Measurements from ENCODE around the gene RAMP1.
"Not testable (repeated sequence)": the region's sequence is repeated elsewhere in the genome, so short reads cannot be mapped to it uniquely, and the experiment has no call there.

Gene RAMP1

GRCh38 chr2:237841051-237841450 is 18.4 kb upstream of the RAMP1 start:
- no peak for TF ChIP-seq CTCF (conservative IDR thresholded peaks at IDR 0.05; ENCODE audit: low read depth)
- no peak overlapping the region for H3K27ac ChIP-seq
- CTCF ChIA-PET: interaction anchor here (0.6 kb wide), 1 partner anchor 447 kb away, joined by 5 read pairs; the partner anchor contains the start of gene PER2
- POLR2A ChIA-PET (ENCODE audit: low non-redundant PET): no interaction called here
- no peak for DNase-seq (ENCODE audit: low spot score)

- CTCF ChIA-PET; DNase-seq (ENCODE audit: low spot score); POLR2A ChIA-PET (ENCODE audit: low non-redundant PET); H3K27ac ChIP-seq: not testable (repeated sequence)
Measured at GRCh38 chr2:237848940-237849339, 10.5 kb upstream of the RAMP1 start.

- no peak for DNase-seq (ENCODE audit: low spot score)
- CTCF ChIA-PET: interaction anchor here (0.6 kb wide), 1 partner anchor 254 kb away, joined by 3 read pairs; no protein-coding TSS in a partner anchor
- no peak overlapping the region for H3K27ac ChIP-seq
- TF ChIP-seq CTCF (conservative IDR thresholded peaks at IDR 0.05; ENCODE audit: low read depth): no peak
- POLR2A ChIA-PET (ENCODE audit: low non-redundant PET): no interaction called here
Measured at GRCh38 chr2:237854295-237854694, 5.1 kb upstream of the RAMP1 start.

GRCh38 chr2:237857791-237858190 is 1.6 kb upstream of the RAMP1 start:
- H3K27ac ChIP-seq: no peak overlapping the region
- POLR2A ChIA-PET (ENCODE audit: low non-redundant PET): interaction anchor here (1.1 kb wide), 1 partner anchor 110 kb away, joined by 3 read pairs; no protein-coding TSS in a partner anchor
- no peak for TF ChIP-seq CTCF (conservative IDR thresholded peaks at IDR 0.05; ENCODE audit: low read depth)
- no peak for DNase-seq (ENCODE audit: low spot score)
- CTCF ChIA-PET: interaction anchor here (0.5 to 1.6 kb wide), 20 partner anchors 15 to 406 kb away, joined by 3 to 9 read pairs (median 4); no protein-coding TSS in a partner anchor

GRCh38 chr2:237858294-237859081 is 935 bp upstream of the RAMP1 start:
- DNase-seq (ENCODE audit: low spot score): peak; percentile 80
- ChIA-PET POLR2A (ENCODE audit: low non-redundant PET) (interaction anchor here (1.1 kb wide), 1 partner anchor 110 kb away, joined by 3 read pairs; no protein-coding TSS in a partner anchor), CTCF (interaction anchor here (0.5 to 1.6 kb wide), 23 partner anchors 15 to 405 kb away, joined by 3 to 9 read pairs (median 4); no protein-coding TSS in a partner anchor)
- peak overlapping the region; percentile 75 for H3K27ac ChIP-seq
- TF ChIP-seq CTCF (conservative IDR thresholded peaks at IDR 0.05; ENCODE audit: low read depth): peak; percentile 87

GRCh38 chr2:237859082-237859433 is 365 bp upstream of the RAMP1 start:
- POLR2A ChIA-PET (ENCODE audit: low non-redundant PET): no interaction called here
- no peak for TF ChIP-seq CTCF (conservative IDR thresholded peaks at IDR 0.05; ENCODE audit: low read depth)
- no peak for DNase-seq (ENCODE audit: low spot score)
- peak overlapping the region; percentile 75 for H3K27ac ChIP-seq
- CTCF ChIA-PET: interaction anchor here (0.5 to 1.6 kb wide), 16 partner anchors 14 to 405 kb away, joined by 3 to 9 read pairs (median 4); no protein-coding TSS in a partner anchor

Data from RWPE1 (cell line).